K562 (cell line): ENCODE data around the gene TRMT2A. TPM values are rescaled to one million over a fixed set of nuclear protein-coding genes. Genes with fewer than 3 reads are reported as not detected.

ENCODE experiments used
- CXXC5 ChIP-seq: fragments of 250-450 bp; sonication (Bioruptor Pico); IDR thresholded peaks from 2 replicates; pipeline ENCODE4 v1.8.0; 2022; ENCODE audit warnings: inconsistent platforms, mild to moderate bottlenecking, moderate library complexity
- EP300 ChIP-seq: IDR thresholded peaks from 2 replicates; pipeline ENCODE4 v1.6.1; 2012; ENCODE audit warnings: low read length, improper control_type of control experiment
- ESRRA ChIP-seq: fragments of 450-650 bp; IDR thresholded peaks from 2 replicates; pipeline ENCODE4 v1.6.1; 2014; ENCODE audit warnings: low read depth, mild to moderate bottlenecking, moderate library complexity, borderline replicate concordance
- ETS2 ChIP-seq: IDR thresholded peaks from 2 replicates; pipeline ENCODE4 v1.6.1; 2016; ENCODE audit warnings: borderline replicate concordance, missing genetic modification characterization, mild to moderate bottlenecking, moderate library complexity, missing compliant biosample characterization; ENCODE audit not compliant: poor library complexity, severe bottlenecking
- FOXA1 ChIP-seq: fragments of 450-650 bp; IDR thresholded peaks from 2 replicates; pipeline ENCODE4 v1.6.1; 2016; ENCODE audit warnings: mild to moderate bottlenecking, borderline replicate concordance
- KLF1 ChIP-seq: fragments of 450-650 bp; IDR thresholded peaks from 2 replicates; pipeline ENCODE4 v1.6.1; 2016; ENCODE audit warnings: missing genetic modification characterization, missing compliant biosample characterization
- MCM3 ChIP-seq: fragments of 450-650 bp; IDR thresholded peaks from 2 replicates; pipeline ENCODE4 v1.6.1; 2016
- NCOA1 ChIP-seq: fragments of 450-650 bp; IDR thresholded peaks from 2 replicates; pipeline ENCODE4 v1.6.1; 2016; ENCODE audit warnings: low read depth
- POLR2AphosphoS5 ChIP-seq: IDR thresholded peaks from 2 replicates; pipeline ENCODE4 v1.6.1; 2011; ENCODE audit warnings: mild to moderate bottlenecking, low read depth, low read length, moderate library complexity; ENCODE audit not compliant: control insufficient read depth, insufficient read depth
- SMARCE1 ChIP-seq: fragments of 450-650 bp; IDR thresholded peaks from 2 replicates; pipeline ENCODE4 v1.7.1; 2016; ENCODE audit warnings: mild to moderate bottlenecking
- TBL1XR1 ChIP-seq, 2 experiments: IDR thresholded peaks; 2 replicates each; pipeline ENCODE4 v1.6.1; 2012; ENCODE audit warnings: improper control_type of control experiment in 2 of 2, low read length in 2 of 2, mild to moderate bottlenecking in 1 of 2
- ZNF124 ChIP-seq: sonication (generic); formaldehyde crosslinking; IDR thresholded peaks from 2 replicates; pipeline ENCODE4 v1.8.1; 2022; ENCODE audit warnings: missing genetic modification reagents
- ZNF263 ChIP-seq: sonication (generic); formaldehyde crosslinking; IDR thresholded peaks from 2 replicates; pipeline ENCODE4 v1.8.0; 2022; ENCODE audit warnings: mild to moderate bottlenecking, missing genetic modification reagents, borderline replicate concordance
- ZNF347 ChIP-seq: fragments of 450-650 bp; formaldehyde crosslinking; IDR thresholded peaks from 2 replicates; pipeline ENCODE4 v1.4.0; 2020; ENCODE audit warnings: low read depth, mild to moderate bottlenecking, moderate library complexity
- ZNF41 ChIP-seq: fragments of 250-450 bp; sonication (Bioruptor Pico); conservative IDR thresholded peaks from 2 replicates; pipeline ENCODE4 v1.4.0; 2020; ENCODE audit warnings: mild to moderate bottlenecking
- ZNF699 ChIP-seq: fragments of 250-450 bp; sonication (Bioruptor Pico); IDR thresholded peaks from 2 replicates; pipeline ENCODE4 v1.8.0; 2021; ENCODE audit warnings: mild to moderate bottlenecking, moderate library complexity; ENCODE audit not compliant: insufficient replicate concordance
- polyA plus RNA-seq, 8 experiments: library from polyadenylated mRNA; depleted of rRNA in 4 of 8; stranded (reverse) in 5 of 8; unstranded in 3 of 8; fragments of >200 nt; fragmentation: Nextera tagmentation in 2 of 8; fragmentation: Illumina TruSeq in 1 of 8; extraction: Ambion mirVana in 2 of 8; extraction: Trizol in 1 of 8; gene quantifications; 2 replicates each; pipeline versions ENCODE4 v1.2.1 to v1.2.3, GENCODE V29; 2011 to 2014; ENCODE audit warnings: inconsistent platforms in 1 of 8, missing spikeins in 1 of 8
- total RNA-seq, 7 experiments: library from RNA; depleted of rRNA in 6 of 7; stranded (reverse); fragments of >200 nt in 6 of 7; fragmentation: Illumina TruSeq in 2 of 7; extraction: Trizol in 2 of 7; gene quantifications; 2 replicates each; pipeline versions ENCODE4 v1.2.1 to v1.2.3, GENCODE V29; 2011 to 2021; ENCODE audit warnings: low replicate concordance in 1 of 7
- TF ChIP-seq, protein P1 (sequence below), 2 experiments: IDR thresholded peaks in 1 of 2; conservative IDR thresholded peaks in 1 of 2; 2 replicates each; pipeline ENCODE4 v1.6.1; 2016; ENCODE audit warnings: low read depth in 2 of 2, mild to moderate bottlenecking in 1 of 2, missing compliant biosample characterization in 1 of 2, missing genetic modification characterization in 1 of 2, moderate library complexity in 1 of 2
- TF ChIP-seq, protein P2 (sequence below): conservative IDR thresholded peaks from 2 replicates; pipeline ENCODE4 v1.6.1; 2011; ENCODE audit warnings: low read depth, mild to moderate bottlenecking, low read length; ENCODE audit not compliant: control insufficient read depth
- TF ChIP-seq, protein P3 (sequence below), 2 experiments: fragments of 200-800 bp in 1 of 2; sonication (Bioruptor generic) in 1 of 2; sonication (generic) in 1 of 2; formaldehyde crosslinking in 1 of 2; IDR thresholded peaks in 1 of 2; conservative IDR thresholded peaks in 1 of 2; 2 replicates each; pipeline versions ENCODE4 v1.5.0 to v1.6.1; 2016 to 2020; ENCODE audit warnings: missing compliant biosample characterization in 1 of 2, missing genetic modification characterization in 1 of 2, missing genetic modification reagents in 1 of 2
- TF ChIP-seq, protein P4 (sequence below): fragments of 250-450 bp; sonication (Bioruptor Pico); IDR thresholded peaks from 2 replicates; pipeline ENCODE4 v1.6.1; 2021; ENCODE audit warnings: mild to moderate bottlenecking

Gene TRMT2A
- total and polyA plus RNA-seq, 9 of the 15 experiments (the other 6 are each of a cell fraction or from before 2014, with no cell fraction given), result 1.6 to 265 (median 140) TPM

DNA sequence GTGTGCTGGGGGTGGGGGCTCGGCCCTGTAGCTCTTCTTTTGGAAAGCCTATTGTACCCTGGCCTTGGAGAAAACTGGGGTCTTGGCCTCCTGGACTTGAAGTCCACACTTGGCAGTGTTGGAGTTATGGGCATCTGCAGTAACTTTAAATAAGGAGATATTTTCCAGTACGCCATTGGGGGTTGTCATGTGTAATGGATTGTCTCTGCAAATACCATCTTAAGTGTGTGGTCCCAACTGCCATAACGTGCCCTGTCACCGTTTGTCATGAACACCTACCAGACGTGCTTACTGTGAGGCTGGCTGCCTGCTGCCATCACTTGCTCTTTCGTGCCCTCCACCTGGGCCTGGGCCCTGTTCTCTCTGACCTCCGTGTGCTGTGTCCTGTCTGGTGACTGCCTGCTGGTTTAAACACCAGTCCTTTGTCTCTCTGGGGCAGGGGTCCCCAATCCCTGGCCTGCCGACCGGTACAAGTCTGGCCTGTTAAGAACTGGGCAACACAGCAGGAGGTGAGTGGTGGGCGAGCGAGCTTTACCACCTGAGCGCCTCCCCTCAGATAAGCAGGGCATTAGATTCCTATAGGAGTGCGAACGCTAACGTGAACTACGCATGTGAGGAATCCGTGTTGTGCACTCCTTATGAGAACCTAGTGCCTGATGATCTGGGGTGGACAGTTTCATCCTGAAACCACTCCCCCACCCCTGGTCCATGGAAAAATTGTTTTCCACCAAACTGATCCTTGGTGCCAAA, 11.0 kb upstream of the TRMT2A start (continued):
- TF ChIP-seq, protein P1, sequence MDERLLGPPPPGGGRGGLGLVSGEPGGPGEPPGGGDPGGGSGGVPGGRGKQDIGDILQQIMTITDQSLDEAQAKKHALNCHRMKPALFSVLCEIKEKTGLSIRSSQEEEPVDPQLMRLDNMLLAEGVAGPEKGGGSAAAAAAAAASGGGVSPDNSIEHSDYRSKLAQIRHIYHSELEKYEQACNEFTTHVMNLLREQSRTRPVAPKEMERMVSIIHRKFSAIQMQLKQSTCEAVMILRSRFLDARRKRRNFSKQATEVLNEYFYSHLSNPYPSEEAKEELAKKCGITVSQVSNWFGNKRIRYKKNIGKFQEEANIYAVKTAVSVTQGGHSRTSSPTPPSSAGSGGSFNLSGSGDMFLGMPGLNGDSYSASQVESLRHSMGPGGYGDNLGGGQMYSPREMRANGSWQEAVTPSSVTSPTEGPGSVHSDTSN (CRISPR knock-in tag; IDR thresholded peaks at IDR 0.05; ENCODE audit: low read depth), result no peak
- TF ChIP-seq, protein P1 (tag; conservative IDR thresholded peaks at IDR 0.05; ENCODE audit: low read depth), result no peak
- TF ChIP-seq ETS2 (tag) (no peak), FOXA1 (no peak), NCOA1 (no peak), ZNF124 (CRISPR knock-in tag) (no peak), ESRRA (no peak), MCM3 (no peak), ZNF263 (CRISPR knock-in tag) (no peak), CXXC5 (CRISPR knock-in tag) (no peak; the same call in 1 of the 2 replicates), ZNF347 (CRISPR knock-in tag) (no peak), ZNF699 (CRISPR knock-in tag) (no peak), ZNF41 (CRISPR knock-in tag) (no peak), EP300 (no peak), SMARCE1 (no peak), KLF1 (tag) (no peak), POLR2AphosphoS5 (0 out of 2 replicates have a peak, but pooled peaks have one; percentile 1), TBL1XR1 (IDR thresholded peaks at IDR 0.05; ENCODE audit: low read length in 2 of 2) (peak in 1 of 2 experiments; percentile 42; a peak in 1 of 4 replicates)
- TF ChIP-seq, protein P2, sequence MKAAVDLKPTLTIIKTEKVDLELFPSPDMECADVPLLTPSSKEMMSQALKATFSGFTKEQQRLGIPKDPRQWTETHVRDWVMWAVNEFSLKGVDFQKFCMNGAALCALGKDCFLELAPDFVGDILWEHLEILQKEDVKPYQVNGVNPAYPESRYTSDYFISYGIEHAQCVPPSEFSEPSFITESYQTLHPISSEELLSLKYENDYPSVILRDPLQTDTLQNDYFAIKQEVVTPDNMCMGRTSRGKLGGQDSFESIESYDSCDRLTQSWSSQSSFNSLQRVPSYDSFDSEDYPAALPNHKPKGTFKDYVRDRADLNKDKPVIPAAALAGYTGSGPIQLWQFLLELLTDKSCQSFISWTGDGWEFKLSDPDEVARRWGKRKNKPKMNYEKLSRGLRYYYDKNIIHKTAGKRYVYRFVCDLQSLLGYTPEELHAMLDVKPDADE, result no peak
- TF ChIP-seq, protein P3, sequence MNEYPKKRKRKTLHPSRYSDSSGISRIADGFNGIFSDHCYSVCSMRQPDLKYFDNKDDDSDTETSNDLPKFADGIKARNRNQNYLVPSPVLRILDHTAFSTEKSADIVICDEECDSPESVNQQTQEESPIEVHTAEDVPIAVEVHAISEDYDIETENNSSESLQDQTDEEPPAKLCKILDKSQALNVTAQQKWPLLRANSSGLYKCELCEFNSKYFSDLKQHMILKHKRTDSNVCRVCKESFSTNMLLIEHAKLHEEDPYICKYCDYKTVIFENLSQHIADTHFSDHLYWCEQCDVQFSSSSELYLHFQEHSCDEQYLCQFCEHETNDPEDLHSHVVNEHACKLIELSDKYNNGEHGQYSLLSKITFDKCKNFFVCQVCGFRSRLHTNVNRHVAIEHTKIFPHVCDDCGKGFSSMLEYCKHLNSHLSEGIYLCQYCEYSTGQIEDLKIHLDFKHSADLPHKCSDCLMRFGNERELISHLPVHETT (CRISPR knock-in tag; conservative IDR thresholded peaks at IDR 0.05 in 1 of 2, IDR thresholded peaks at IDR 0.05 in 1 of 2), result 0 out of 4 replicates have a peak, but pooled peaks of 1 of the 2 experiments have one; percentile 13
- TF ChIP-seq, protein P4, sequence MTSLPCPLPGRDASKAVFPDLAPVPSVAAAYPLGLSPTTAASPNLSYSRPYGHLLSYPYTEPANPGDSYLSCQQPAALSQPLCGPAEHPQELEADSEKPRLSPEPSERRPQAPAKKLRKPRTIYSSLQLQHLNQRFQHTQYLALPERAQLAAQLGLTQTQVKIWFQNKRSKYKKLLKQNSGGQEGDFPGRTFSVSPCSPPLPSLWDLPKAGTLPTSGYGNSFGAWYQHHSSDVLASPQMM, result no peak
